Neuron (in vitro differentiated cells): ENCODE data around the gene C2orf80.

Experiments used
- H2AFZ ChIP-seq: one replicate; pipeline ENCODE4 v1.6.1; 2013; ENCODE audit warnings: low read depth, mild to moderate bottlenecking, inconsistent platforms, low read length, moderate library complexity
- H3K27me3 ChIP-seq: one replicate; pipeline ENCODE4 v1.6.1; 2013; ENCODE audit warnings: low read length; ENCODE audit not compliant: insufficient read depth
- H3K36me3 ChIP-seq: one replicate; pipeline ENCODE4 v1.6.1; 2013; ENCODE audit warnings: low read length; ENCODE audit not compliant: insufficient read depth
- H3K4me1 ChIP-seq: one replicate; pipeline ENCODE4 v1.6.1; 2013; ENCODE audit warnings: low read length; ENCODE audit not compliant: insufficient read depth
- H3K4me3 ChIP-seq: 2 replicates; pipeline ENCODE4 v1.5.1; 2013; ENCODE audit warnings: mild to moderate bottlenecking, low read length, moderate library complexity
- H3K9me3 ChIP-seq: one replicate; pipeline ENCODE4 v1.6.1; 2013; ENCODE audit warnings: low read length

Gene C2orf80

GRCh38 chr2:208164951-208165755, 24.7 kb downstream of the C2orf80 start:
- H3K9me3 ChIP-seq, result no peaks in the 10 kb centered on the region
- no peak overlapping the region for H3K4me3 ChIP-seq
- H2AFZ ChIP-seq, result no peak overlapping the region
- no peaks in the 10 kb centered on the region for H3K36me3 ChIP-seq
- peaks cover 2% of the 10 kb centered on the region for H3K4me1 ChIP-seq
- no peaks in the 10 kb centered on the region for H3K27me3 ChIP-seq

GRCh38 chr2:208163489-208163888, 26.3 kb downstream of the C2orf80 start, which contains the start of gene CRYGA:
Gene CRYGA, minus strand, starts transcription at chr2:208163589. Its CDS starts 33 bp downstream, at chr2:208163556.
- no peaks in the 10 kb centered on the region for H3K36me3 ChIP-seq
- H3K4me1 ChIP-seq, result no peaks in the 10 kb centered on the region
- H3K27me3 ChIP-seq, result no peaks in the 10 kb centered on the region
- H2AFZ ChIP-seq, result no peak within 1 kb of the TSS
- H3K4me3 ChIP-seq, result no peak within 1 kb of the TSS
- no peaks in the 10 kb centered on the region for H3K9me3 ChIP-seq

- H2AFZ ChIP-seq, result no peak overlapping the region
- no peaks in the 10 kb centered on the region for H3K36me3 ChIP-seq
- H3K4me1 ChIP-seq, result peaks cover 10% of the 10 kb centered on the region
- no peaks in the 10 kb centered on the region for H3K27me3 ChIP-seq
- H3K9me3 ChIP-seq, result peaks cover 2% of the 10 kb centered on the region
- no peak overlapping the region for H3K4me3 ChIP-seq
Measured at GRCh38 chr2:208156439-208156838, 33.4 kb downstream of the C2orf80 start.

- no peak overlapping the region for H3K4me3 ChIP-seq
- H2AFZ ChIP-seq, result no peak overlapping the region
- H3K27me3 ChIP-seq, result no peaks in the 10 kb centered on the region
- H3K36me3 ChIP-seq, result no peaks in the 10 kb centered on the region
- H3K9me3 ChIP-seq, result peaks cover 2% of the 10 kb centered on the region
- H3K4me1 ChIP-seq, result peaks cover 10% of the 10 kb centered on the region
Measured at GRCh38 chr2:208153156-208153555, 36.7 kb downstream of the C2orf80 start.

GRCh38 chr2:208150956-208151355, 38.9 kb downstream of the C2orf80 start:
- Histone ChIP-seq H3K9me3 (peaks cover 2% of the 10 kb centered on the region), H3K27me3 (no peaks in the 10 kb centered on the region), H3K36me3 (no peaks in the 10 kb centered on the region), H2AFZ (no peak overlapping the region), H3K4me1 (peaks cover 4% of the 10 kb centered on the region), H3K4me3 (no peak overlapping the region)

GRCh38 chr2:208150094-208150493, 39.7 kb downstream of the C2orf80 start:
- H3K4me1 ChIP-seq, result no peaks in the 10 kb centered on the region
- peaks cover 2% of the 10 kb centered on the region for H3K9me3 ChIP-seq
- H3K27me3 ChIP-seq, result no peaks in the 10 kb centered on the region
- no peaks in the 10 kb centered on the region for H3K36me3 ChIP-seq
- no peak overlapping the region for H2AFZ ChIP-seq
- H3K4me3 ChIP-seq, result no peak overlapping the region

GRCh38 chr2:208148803-208149202, 41.0 kb downstream of the C2orf80 start:
- Histone ChIP-seq H2AFZ (no peak overlapping the region), H3K4me3 (no peak overlapping the region), H3K27me3 (no peaks in the 10 kb centered on the region), H3K4me1 (no peaks in the 10 kb centered on the region), H3K36me3 (no peaks in the 10 kb centered on the region), H3K9me3 (peaks cover 2% of the 10 kb centered on the region)

GRCh38 chr2:208147759-208148158, 42.1 kb downstream of the C2orf80 start:
- H3K4me3 ChIP-seq, result no peak overlapping the region
- H3K9me3 ChIP-seq, result peaks cover 2% of the 10 kb centered on the region
- H3K36me3 ChIP-seq, result no peaks in the 10 kb centered on the region
- no peak overlapping the region for H2AFZ ChIP-seq
- no peaks in the 10 kb centered on the region for H3K27me3 ChIP-seq
- H3K4me1 ChIP-seq, result no peaks in the 10 kb centered on the region

- Histone ChIP-seq H3K27me3 (no peaks in the 10 kb centered on the region), H3K4me3 (no peak overlapping the region), H3K9me3 (no peaks in the 10 kb centered on the region), H2AFZ (no peak overlapping the region), H3K36me3 (no peaks in the 10 kb centered on the region), H3K4me1 (no peaks in the 10 kb centered on the region)
Measured at GRCh38 chr2:208147008-208147407, 42.8 kb downstream of the C2orf80 start.

GRCh38 chr2:208146006-208146405, 43.8 kb downstream of the C2orf80 start, which contains the start of gene CRYGB:
Gene CRYGB, minus strand, starts transcription at chr2:208146158. Its CDS starts 38 bp downstream, at chr2:208146120.
- Histone ChIP-seq H2AFZ (no peak within 1 kb of the TSS), H3K9me3 (no peaks in the 10 kb centered on the region), H3K4me3 (no peak within 1 kb of the TSS), H3K36me3 (no peaks in the 10 kb centered on the region), H3K27me3 (no peaks in the 10 kb centered on the region), H3K4me1 (no peaks in the 10 kb centered on the region)

GRCh38 chr2:208142925-208143799, 46.7 kb downstream of the C2orf80 start:
- H2AFZ ChIP-seq, result no peak overlapping the region
- no peaks in the 10 kb centered on the region for H3K9me3 ChIP-seq
- H3K4me1 ChIP-seq, result no peaks in the 10 kb centered on the region
- H3K4me3 ChIP-seq, result no peak overlapping the region
- no peaks in the 10 kb centered on the region for H3K27me3 ChIP-seq
- H3K36me3 ChIP-seq, result no peaks in the 10 kb centered on the region

- no peaks in the 10 kb centered on the region for H3K36me3 ChIP-seq
- H2AFZ ChIP-seq, result no peak overlapping the region
- no peaks in the 10 kb centered on the region for H3K4me1 ChIP-seq
- no peaks in the 10 kb centered on the region for H3K9me3 ChIP-seq
- H3K27me3 ChIP-seq, result no peaks in the 10 kb centered on the region
- H3K4me3 ChIP-seq, result no peak overlapping the region
Measured at GRCh38 chr2:208142240-208142924, 47.4 kb downstream of the C2orf80 start.

GRCh38 chr2:208139447-208139846, 50.4 kb downstream of the C2orf80 start:
- Histone ChIP-seq H2AFZ (no peak overlapping the region), H3K27me3 (peaks cover 4% of the 10 kb centered on the region), H3K4me1 (no peaks in the 10 kb centered on the region), H3K9me3 (no peaks in the 10 kb centered on the region), H3K4me3 (no peak overlapping the region), H3K36me3 (no peaks in the 10 kb centered on the region)
